ENCODE data around the gene CDH13. TPM values are rescaled to one million over a fixed set of nuclear protein-coding genes. Genes with fewer than 3 reads are reported as not detected.

Gene CDH13
- total and polyA plus RNA-seq, 9 donors, result 1.9 to 34.2 (median 4.8) TPM

GRCh38 chr16:83021045-83021444 lies 394.3 kb downstream of the CDH13 start:
- 82 to 92% (median 86%) methylated on average over 6 of the region's 6 CpGs for WGBS, 3 donors
- no peaks in the 10 kb centered on the region for H3K36me3 ChIP-seq
- no peaks in the 10 kb centered on the region for H3K9me3 ChIP-seq
- H3K27me3 ChIP-seq, result no peaks in the 10 kb centered on the region
- no peaks in the 10 kb centered on the region for H3K4me1 ChIP-seq (ENCODE audit: insufficient read depth)
- H3K4me3 ChIP-seq, result no peak overlapping the region
- TF ChIP-seq EP300 (IDR thresholded peaks at IDR 0.05) (no peak), CTCF (IDR thresholded peaks at IDR 0.05) (no peak), POLR2A (IDR thresholded peaks at IDR 0.05) (no peak)
- intact Hi-C loops (cut with DNase I), result no loop called here
- no peak for DNase-seq
- no peak overlapping the region for H3K27ac ChIP-seq

- H3K9me3 ChIP-seq, result no peaks in the 10 kb centered on the region
- WGBS, 3 donors, result 68 to 85% (median 72%) methylated on average over 3 of the region's 3 CpGs
- H3K36me3 ChIP-seq, result no peaks in the 10 kb centered on the region
- H3K27ac ChIP-seq, result no peak overlapping the region
- TF ChIP-seq CTCF (IDR thresholded peaks at IDR 0.05), result no peak
- no peak for TF ChIP-seq EP300 (IDR thresholded peaks at IDR 0.05)
- no peak for TF ChIP-seq POLR2A (IDR thresholded peaks at IDR 0.05)
- no peak for DNase-seq
- intact Hi-C loops (cut with DNase I), result no loop called here
- H3K27me3 ChIP-seq, result no peaks in the 10 kb centered on the region
- no peak overlapping the region for H3K4me3 ChIP-seq
- H3K4me1 ChIP-seq (ENCODE audit: insufficient read depth), result no peaks in the 10 kb centered on the region
Measured at GRCh38 chr16:83021746-83022145, 395.0 kb downstream of the CDH13 start.

GRCh38 chr16:83023011-83023410 lies 396.2 kb downstream of the CDH13 start:
- no peak overlapping the region for H3K4me3 ChIP-seq
- intact Hi-C loops (cut with DNase I), result no loop called here
- WGBS, 3 donors, result 57 to 83% (median 70%) methylated on average over 4 of the region's 4 CpGs
- no peaks in the 10 kb centered on the region for H3K36me3 ChIP-seq
- no peak overlapping the region for H3K27ac ChIP-seq
- no peaks in the 10 kb centered on the region for H3K4me1 ChIP-seq (ENCODE audit: insufficient read depth)
- no peaks in the 10 kb centered on the region for H3K9me3 ChIP-seq
- DNase-seq, result no peak
- TF ChIP-seq EP300 (IDR thresholded peaks at IDR 0.05) (no peak), POLR2A (IDR thresholded peaks at IDR 0.05) (no peak), CTCF (IDR thresholded peaks at IDR 0.05) (no peak)
- H3K27me3 ChIP-seq, result no peaks in the 10 kb centered on the region

GRCh38 chr16:83023640-83024039 lies 396.9 kb downstream of the CDH13 start:
- Histone ChIP-seq H3K9me3 (no peaks in the 10 kb centered on the region), H3K27me3 (no peaks in the 10 kb centered on the region), H3K4me3 (no peak overlapping the region), H3K27ac (no peak overlapping the region), H3K4me1 (ENCODE audit: insufficient read depth) (no peaks in the 10 kb centered on the region), H3K36me3 (no peaks in the 10 kb centered on the region)
- intact Hi-C loops (cut with DNase I), result no loop called here
- WGBS, 3 donors, result 53 to 66% (median 61%) methylated on average over 1 of the region's 1 CpG
- TF ChIP-seq POLR2A (IDR thresholded peaks at IDR 0.05) (no peak), CTCF (IDR thresholded peaks at IDR 0.05) (no peak), EP300 (IDR thresholded peaks at IDR 0.05) (no peak)
- no peak for DNase-seq

- intact Hi-C loops (cut with DNase I), result no loop called here
- H3K36me3 ChIP-seq, result no peaks in the 10 kb centered on the region
- TF ChIP-seq CTCF (IDR thresholded peaks at IDR 0.05), result no peak
- no peak for TF ChIP-seq EP300 (IDR thresholded peaks at IDR 0.05)
- TF ChIP-seq POLR2A (IDR thresholded peaks at IDR 0.05), result no peak
- no peak for DNase-seq
- WGBS, 3 donors, result 44 to 72% (median 54%) methylated on average over 3 of the region's 3 CpGs
- H3K27me3 ChIP-seq, result no peaks in the 10 kb centered on the region
- no peaks in the 10 kb centered on the region for H3K9me3 ChIP-seq
- no peak overlapping the region for H3K4me3 ChIP-seq
- no peak overlapping the region for H3K27ac ChIP-seq
- no peaks in the 10 kb centered on the region for H3K4me1 ChIP-seq (ENCODE audit: insufficient read depth)
Measured at GRCh38 chr16:83027973-83028372, 401.2 kb downstream of the CDH13 start.
